Measurements from ENCODE around the gene FANK1.

The FANK1 gene, protein sequence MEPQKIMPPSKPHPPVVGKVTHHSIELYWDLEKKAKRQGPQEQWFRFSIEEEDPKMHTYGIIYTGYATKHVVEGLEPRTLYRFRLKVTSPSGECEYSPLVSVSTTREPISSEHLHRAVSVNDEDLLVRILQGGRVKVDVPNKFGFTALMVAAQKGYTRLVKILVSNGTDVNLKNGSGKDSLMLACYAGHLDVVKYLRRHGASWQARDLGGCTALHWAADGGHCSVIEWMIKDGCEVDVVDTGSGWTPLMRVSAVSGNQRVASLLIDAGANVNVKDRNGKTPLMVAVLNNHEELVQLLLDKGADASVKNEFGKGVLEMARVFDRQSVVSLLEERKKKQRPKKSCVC
- total RNA-seq, result 7.5 to 22.4 reads per million in 2 donors

- peak; percentile 28 to 90 (median 62) for DNase-seq
These were observed at the start of gene FANK1 for GRCh38 chr10:125896088-125896934. Gene FANK1, plus strand, starts transcription at chr10:125896564. Its CDS starts 79 bp downstream, at chr10:125896643.

DNA sequence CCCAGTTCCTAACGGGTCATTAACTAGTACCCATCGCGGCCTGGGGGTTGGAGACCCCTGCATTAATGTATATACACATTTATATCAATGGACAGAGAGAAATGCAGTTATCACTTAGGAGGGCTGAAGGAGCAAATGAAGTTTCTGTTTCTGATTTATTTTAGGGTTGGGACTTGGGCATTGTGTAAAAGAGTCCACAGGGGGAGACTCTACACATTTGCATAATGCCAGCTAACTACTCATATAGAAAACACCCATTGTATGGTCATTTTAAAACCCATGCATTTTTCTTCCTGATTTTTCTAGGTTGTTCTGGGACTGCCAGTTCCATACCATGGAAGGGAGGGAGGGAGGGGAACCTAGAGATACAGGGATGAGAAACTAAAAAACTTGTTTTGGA lies 49.5 kb upstream of the FANK1 start:
- no peak for DNase-seq

DNA sequence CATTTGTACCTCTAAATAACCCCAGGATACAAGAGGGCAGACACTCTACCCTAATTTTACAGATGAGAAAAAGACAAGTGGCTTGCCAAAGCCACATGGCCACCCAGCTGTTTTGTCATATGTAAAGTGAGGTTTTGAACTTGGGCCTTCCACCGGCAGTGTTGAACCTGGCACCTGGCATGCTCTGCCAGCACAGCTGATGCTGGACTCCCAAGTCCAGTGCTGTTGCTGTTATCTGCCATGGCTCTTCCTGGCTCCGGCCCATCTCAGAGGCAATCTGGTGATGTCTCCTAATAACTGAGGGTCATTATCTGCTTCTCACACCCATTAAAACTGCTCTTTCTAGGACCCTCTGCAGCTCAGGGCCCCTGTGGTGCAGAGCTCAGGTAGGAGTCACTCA lies 48.0 kb upstream of the FANK1 start:
- DNase-seq, result no peak

DNA sequence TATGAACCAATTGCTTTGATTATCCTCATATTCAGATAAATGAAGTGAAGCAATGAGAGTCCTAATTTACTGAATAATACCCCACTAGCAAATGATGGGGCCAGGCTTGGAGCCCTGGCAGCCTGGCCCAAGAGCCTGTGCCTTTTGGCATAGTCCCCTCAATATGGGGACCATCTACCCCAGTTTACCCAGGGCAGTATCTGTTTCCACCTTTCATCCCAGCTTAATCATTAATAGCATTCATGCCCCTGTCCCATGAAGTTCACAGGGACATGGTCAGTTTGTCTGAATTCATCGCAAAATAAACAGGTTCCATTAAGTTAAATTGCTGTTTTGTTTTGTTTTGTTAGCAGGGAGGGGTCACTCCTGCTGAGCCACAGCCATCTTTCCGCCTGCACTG lies 47.5 kb upstream of the FANK1 start:
- DNase-seq, result no peak

DNA sequence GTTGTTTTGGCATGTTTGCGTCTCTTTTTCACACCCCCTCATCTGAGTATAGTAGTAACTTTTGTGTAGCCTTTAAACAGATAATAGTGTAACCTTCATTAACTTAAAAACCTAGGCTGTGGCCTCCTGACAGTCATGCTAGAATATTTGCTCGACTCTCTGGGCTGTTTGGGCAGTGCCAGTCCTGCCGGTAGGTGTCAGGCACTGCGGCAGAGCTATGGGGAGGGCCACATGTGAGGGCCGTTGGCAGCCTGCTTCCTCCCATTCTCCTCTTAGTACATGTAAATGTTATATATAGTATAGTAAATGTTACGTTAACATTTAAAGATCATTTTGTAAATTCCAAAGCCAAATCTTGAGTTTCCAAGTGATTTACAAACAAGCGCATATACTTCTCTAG lies 46.9 kb upstream of the FANK1 start:
- no peak for DNase-seq

- no peak for DNase-seq
These were observed 45.3 kb upstream of the FANK1 start for GRCh38 chr10:125850766-125851731.

DNA sequence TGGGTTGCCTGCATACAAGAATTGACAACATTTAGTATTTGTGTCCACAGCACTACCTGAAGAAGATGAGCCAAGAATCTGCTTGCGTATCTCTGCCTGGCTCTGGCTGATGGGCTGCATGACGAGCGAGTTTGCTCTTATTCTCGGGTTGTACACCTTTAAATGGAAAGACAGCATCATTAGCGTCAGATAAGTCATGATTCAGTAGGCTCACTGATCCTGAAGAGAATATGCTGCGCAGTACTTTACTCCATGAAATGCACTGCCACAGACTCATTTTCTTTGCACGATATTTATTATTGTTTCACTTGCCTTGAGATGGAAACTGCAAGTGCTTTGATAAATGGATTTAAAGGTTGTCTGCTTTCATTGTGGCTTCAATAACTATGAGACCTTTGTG lies 43.9 kb upstream of the FANK1 start:
- no peak for DNase-seq

DNA sequence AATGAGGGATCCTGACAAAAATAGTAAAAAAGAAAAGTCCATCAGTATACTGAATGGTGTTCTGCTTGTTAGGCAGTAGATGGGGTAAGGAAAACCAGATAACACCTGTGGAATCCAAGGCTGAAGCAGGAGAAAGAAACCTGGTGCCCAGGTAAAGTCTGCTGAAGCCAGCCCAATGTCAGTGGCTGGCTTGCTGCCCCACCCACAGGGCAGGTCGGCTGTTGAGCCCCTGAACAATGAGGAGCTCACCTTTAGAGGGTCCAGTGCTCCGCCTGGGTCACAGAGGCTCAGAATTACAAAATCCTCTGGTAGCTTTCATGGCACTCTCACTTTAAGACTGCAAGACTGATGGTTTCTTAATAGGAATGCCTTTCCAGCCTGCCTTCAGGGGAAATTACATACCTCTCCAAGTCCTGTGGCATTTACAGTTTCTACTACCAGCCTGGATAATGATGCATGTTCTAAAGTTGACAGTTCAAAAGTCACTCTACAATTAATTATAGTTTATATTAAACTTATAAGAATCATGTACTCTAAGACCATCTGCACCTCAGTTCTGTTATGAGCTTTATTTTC lies 39.1 kb upstream of the FANK1 start:
- no peak for DNase-seq

DNA sequence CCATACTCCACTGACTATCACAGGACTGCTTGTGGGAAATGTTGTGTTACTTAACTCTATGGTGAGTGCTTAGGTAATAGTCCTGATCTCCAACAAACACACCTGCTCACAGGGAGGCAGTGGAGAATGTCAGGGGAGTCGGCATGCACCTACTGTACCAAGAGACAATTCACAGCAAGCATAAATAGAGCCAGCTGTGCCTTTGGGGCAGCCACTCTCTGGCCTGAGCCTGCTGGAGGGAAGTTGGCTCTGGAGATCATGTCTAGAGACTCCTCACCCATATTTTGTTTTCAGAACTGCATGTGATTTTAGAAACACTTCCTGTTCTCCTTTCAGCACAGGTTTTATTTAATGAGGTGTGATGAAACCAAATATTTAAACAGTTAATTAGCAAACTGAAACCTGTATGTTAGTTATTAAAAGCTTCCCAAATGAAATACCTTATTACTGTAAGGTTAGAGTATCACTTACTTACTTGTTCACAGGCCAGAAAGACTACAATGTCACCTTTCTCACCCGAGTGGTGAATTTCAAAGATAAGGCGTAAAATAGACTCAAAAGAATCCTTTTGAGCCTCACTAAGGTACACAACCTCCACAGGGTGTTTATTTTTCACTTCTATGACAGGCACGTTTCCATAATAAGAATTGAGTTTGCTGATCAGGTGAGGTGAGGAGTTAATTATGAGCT lies 37.1 kb upstream of the FANK1 start:
- no peak for DNase-seq

- DNase-seq, result no peak
These were observed 31.2 kb upstream of the FANK1 start for GRCh38 chr10:125865120-125865519.

GRCh38 chr10:125866421-125867029 lies 29.8 kb upstream of the FANK1 start:
- DNase-seq, result no peak

GRCh38 chr10:125868372-125868975 lies 27.9 kb upstream of the FANK1 start:
- DNase-seq, result peak in 1 of 5 experiments; percentile 53

- DNase-seq, result no peak
These were observed 25.0 kb upstream of the FANK1 start for GRCh38 chr10:125871338-125871737.

GRCh38 chr10:125878957-125879835 lies 17.2 kb upstream of the FANK1 start:
- DNase-seq, result no peak

DNA sequence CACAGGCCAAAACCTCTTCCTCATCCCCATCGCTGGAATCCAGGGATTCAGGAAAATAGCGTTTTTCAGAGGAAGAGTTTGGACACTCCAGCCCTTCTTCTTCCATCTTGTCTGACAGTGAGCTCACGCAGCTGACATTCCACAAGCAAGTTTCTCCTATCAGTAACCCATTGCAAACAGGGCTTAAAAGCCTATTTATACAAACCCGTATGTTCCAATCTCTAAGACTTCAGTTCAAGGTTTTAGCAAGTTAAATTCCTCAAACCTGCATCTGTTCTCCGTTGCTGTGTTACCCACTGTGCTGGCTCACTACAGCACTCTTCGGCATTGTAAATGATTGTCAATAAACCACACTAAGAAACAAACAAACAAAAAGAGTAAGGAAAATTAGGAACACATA lies 15.6 kb upstream of the FANK1 start:
- no peak for DNase-seq

- no peak for DNase-seq
These were observed 15.2 kb upstream of the FANK1 start, which contains the start of gene DHX32 for GRCh38 chr10:125881192-125881591. Gene DHX32, minus strand, starts transcription at chr10:125881292. Its CDS starts 468 bp downstream, at chr10:125880824.

DNA sequence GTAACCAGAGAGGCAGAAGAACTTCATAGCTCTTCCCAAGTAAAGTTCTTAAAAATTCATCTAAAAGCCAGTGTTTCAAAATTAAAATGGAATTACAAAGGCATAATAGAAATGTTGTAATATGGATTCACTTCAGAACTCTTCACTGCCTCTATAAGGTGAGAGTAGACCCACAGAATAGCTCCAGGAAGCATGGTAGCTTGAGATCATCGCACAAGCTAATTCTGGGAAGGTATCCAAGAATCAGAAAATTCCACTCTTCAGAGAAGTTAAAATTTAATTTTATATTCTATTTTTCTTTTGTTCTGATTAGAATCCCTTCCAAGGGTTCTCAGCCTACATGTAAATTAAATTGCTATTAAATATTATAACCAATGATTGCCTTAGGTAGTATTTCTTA lies 13.8 kb upstream of the FANK1 start:
- DNase-seq, result no peak

- DNase-seq, result no peak
These were observed 13.2 kb upstream of the FANK1 start for GRCh38 chr10:125883211-125883610.

DNA sequence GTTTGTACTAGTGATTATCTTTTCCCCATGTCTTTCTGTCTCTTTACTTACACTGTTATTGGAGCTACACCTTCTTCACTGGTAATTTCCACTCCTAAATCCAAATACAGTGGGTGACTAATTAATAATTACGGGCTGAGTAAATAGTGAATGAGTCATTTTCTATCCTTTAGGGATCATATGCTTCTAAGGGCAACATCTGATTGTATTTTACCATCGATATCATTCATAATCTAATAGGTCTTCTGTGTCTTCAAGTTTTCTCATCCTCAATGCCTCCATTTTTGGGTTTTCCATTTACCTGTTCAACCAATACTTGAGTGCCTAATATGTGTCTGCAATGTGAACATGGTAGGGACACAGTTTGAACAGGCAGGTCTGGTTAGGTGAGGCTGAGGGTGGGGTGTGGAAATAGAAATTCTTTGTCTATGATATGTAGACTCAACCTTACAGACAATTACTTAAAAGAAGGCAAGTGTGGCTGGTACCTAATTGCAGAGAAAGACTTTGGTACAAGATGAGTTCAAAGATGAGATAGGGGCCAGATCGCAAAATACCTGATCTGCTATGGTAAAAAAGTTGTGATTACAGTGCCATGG lies 9.4 kb upstream of the FANK1 start:
- no peak for DNase-seq

All from T-helper 2 cell (primary cell).